ENCODE results near the gene TBCD.

GRCh38 chr17:82866590-82867191, 114.8 kb downstream of the TBCD start:
- TF ChIP-seq POLR2A (IDR thresholded peaks at IDR 0.05; ENCODE audit: extremely low read depth, insufficient read length), result no peak
- no peak for TF ChIP-seq CTCF (IDR thresholded peaks at IDR 0.05; ENCODE audit: low read depth, low read length)
- TF ChIP-seq MYC (IDR thresholded peaks at IDR 0.05; ENCODE audit: low read depth, low read length), result no peak

Measured in NB4 (cell line).